GM18502 (cell line): ENCODE measurements around the gene MSL3.

Experiments used
- ATAC-seq: cut with Tn5 transposase; IDR thresholded peaks from one replicate; pipeline ENCODE4 v1.9.1; 2021; ENCODE audit warnings: mild to moderate bottlenecking; ENCODE audit not compliant: unreplicated experiment, poor library complexity

MSL3 gene

GRCh38 chrX:11813341-11813740 lies 55.3 kb downstream of the MSL3 start:
- ATAC-seq, result no peak
